MG63 (cell line): ENCODE data around the gene IER5L. TPM values are rescaled to one million over a fixed set of nuclear protein-coding genes. Genes with fewer than 3 reads are reported as not detected.
"Not testable (repeated sequence)": the region's sequence is repeated elsewhere in the genome, so short reads cannot be mapped to it uniquely, and the experiment has no call there.

ENCODE experiments used
- DNase-seq: peaks from one replicate; pipeline ENCODE4 v3.0.0-alpha.2; 2020
- H3K27me3 ChIP-seq: fragments of 250-450 bp; sonication (Bioruptor Pico); 2 replicates; pipeline ENCODE4 v1.5.1; 2020; ENCODE audit warnings: mild to moderate bottlenecking, moderate library complexity
- H3K36me3 ChIP-seq: fragments of 250-450 bp; sonication (Bioruptor Pico); 2 replicates; pipeline ENCODE4 v1.5.1; 2020; ENCODE audit warnings: mild to moderate bottlenecking, moderate library complexity
- H3K4me3 ChIP-seq: fragments of 250-450 bp; sonication (Bioruptor Pico); 2 replicates; pipeline ENCODE4 v1.5.1; 2020; ENCODE audit warnings: mild to moderate bottlenecking, moderate library complexity
- H3K9me3 ChIP-seq: fragments of 250-450 bp; sonication (Bioruptor Pico); 2 replicates; pipeline ENCODE4 v1.5.1; 2020; ENCODE audit warnings: mild to moderate bottlenecking, moderate library complexity
- total RNA-seq: library from RNA; depleted of rRNA; stranded (reverse); fragments of >200 nt; shearing (Covaris generic); gene quantifications from 2 replicates; pipeline ENCODE4 v1.2.3, GENCODE V29; 2014; ENCODE audit warnings: low replicate concordance

Gene IER5L
- total RNA-seq, 1 experiment from 2014 or later, result 21.7 TPM

GRCh38 chr9:129189971-129190370 lies 11.9 kb upstream of the IER5L start:
- H3K27me3 ChIP-seq, H3K9me3 ChIP-seq, DNase-seq, H3K36me3 ChIP-seq, H3K4me3 ChIP-seq: not testable (repeated sequence)

DNA sequence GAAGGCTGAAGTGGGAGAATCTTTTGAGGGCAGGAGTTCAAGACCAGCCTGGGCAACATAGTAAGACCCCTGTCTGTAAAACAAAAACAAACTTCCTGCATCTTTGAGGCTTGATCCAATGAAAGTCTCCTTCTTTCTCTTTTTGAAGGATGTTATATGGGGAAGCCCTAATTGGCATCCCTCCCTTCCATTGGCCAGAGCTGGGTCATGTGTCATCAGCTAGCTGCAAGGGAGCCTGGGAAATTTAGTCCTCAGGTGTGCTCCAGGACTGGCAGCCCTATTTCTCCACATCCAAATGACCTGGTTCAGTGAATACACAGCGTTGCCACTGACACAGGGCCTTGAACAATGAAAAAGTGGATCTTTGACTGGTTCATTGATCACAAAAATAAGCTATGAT lies 9.0 kb upstream of the IER5L start:
- no peaks in the 10 kb centered on the region for H3K9me3 ChIP-seq
- H3K36me3 ChIP-seq, result no peaks in the 10 kb centered on the region
- H3K4me3 ChIP-seq, result no peak overlapping the region
- H3K27me3 ChIP-seq, result no peaks in the 10 kb centered on the region
- no peak for DNase-seq

DNA sequence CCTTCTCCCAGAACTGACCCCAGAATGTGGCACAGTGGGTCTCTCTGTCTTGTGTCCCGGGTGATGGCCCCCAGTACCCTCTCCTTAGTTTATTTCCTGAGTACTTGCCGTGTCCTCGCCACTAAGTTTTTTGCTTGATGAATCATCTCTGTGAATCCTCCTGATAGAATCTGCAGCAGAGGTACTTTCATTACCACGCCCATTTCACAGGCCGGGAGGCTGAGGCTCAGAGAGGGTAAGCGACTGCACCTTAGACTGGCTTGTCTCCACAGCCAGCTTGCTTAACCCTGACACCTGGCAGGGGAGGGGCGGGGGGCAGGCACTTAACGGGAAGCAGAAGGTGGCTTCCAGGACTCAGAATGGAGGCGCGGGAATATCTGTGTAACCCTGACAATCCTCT lies 7.9 kb upstream of the IER5L start:
- no peaks in the 10 kb centered on the region for H3K27me3 ChIP-seq
- DNase-seq, result no peak

GRCh38 chr9:129185402-129185801 lies 7.3 kb upstream of the IER5L start:
- no peak for DNase-seq
- Histone ChIP-seq H3K36me3 (no peaks in the 10 kb centered on the region), H3K4me3 (no peak overlapping the region), H3K9me3 (no peaks in the 10 kb centered on the region), H3K27me3 (no peaks in the 10 kb centered on the region)

More for the DNA sequence above, 7.9 kb upstream of the IER5L start:
- Histone ChIP-seq H3K9me3 (no peaks in the 10 kb centered on the region), H3K4me3 (no peak overlapping the region), H3K36me3 (no peaks in the 10 kb centered on the region)

DNA sequence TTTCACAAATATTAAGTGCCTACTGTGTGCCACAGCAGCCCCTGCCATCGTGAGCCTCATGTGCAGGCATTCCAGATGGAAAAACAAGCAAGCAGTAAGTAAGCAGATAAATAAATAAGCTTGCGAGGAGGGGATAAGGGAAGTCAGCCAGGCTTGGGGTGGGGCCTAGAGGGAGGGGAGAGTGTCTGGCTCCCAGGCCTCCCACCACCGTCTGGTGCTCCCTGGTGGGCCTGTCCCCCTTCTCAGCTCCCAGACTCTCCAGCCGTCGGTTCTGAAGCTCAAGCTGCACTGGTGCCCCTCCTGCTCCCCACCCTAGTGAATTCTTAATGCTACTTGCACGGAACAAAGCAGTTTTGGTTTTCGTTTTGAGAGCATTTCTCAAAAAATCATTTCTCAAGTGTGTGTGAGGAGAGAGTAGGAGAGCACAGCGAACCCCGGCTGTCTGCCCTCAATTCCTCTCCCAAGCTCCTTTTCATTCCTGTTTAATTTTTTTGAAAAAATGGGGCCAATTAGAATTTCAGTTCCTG lies 6.6 kb upstream of the IER5L start:
- H3K36me3 ChIP-seq, result no peaks in the 10 kb centered on the region
- DNase-seq, result no peak
- H3K9me3 ChIP-seq, result no peaks in the 10 kb centered on the region
- no peak overlapping the region for H3K4me3 ChIP-seq
- no peaks in the 10 kb centered on the region for H3K27me3 ChIP-seq

DNA sequence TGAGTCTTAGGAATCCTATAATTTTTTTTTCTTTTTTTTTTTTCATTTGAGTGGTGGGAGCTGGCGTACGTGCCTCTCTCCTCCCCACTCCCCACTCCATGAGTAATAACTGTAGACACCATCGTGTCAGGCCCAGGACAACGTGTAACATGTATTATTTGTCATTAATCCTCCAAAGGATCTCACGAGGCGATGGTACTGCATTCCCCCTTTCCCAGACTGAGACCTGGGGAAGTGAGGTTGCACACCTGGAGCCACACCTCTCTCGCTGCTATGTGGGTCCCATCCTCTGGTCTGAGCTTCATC lies 6.1 kb upstream of the IER5L start:
- Histone ChIP-seq H3K9me3 (no peaks in the 10 kb centered on the region), H3K4me3 (no peak overlapping the region), H3K36me3 (no peaks in the 10 kb centered on the region), H3K27me3 (no peaks in the 10 kb centered on the region)
- DNase-seq, result no peak

DNA sequence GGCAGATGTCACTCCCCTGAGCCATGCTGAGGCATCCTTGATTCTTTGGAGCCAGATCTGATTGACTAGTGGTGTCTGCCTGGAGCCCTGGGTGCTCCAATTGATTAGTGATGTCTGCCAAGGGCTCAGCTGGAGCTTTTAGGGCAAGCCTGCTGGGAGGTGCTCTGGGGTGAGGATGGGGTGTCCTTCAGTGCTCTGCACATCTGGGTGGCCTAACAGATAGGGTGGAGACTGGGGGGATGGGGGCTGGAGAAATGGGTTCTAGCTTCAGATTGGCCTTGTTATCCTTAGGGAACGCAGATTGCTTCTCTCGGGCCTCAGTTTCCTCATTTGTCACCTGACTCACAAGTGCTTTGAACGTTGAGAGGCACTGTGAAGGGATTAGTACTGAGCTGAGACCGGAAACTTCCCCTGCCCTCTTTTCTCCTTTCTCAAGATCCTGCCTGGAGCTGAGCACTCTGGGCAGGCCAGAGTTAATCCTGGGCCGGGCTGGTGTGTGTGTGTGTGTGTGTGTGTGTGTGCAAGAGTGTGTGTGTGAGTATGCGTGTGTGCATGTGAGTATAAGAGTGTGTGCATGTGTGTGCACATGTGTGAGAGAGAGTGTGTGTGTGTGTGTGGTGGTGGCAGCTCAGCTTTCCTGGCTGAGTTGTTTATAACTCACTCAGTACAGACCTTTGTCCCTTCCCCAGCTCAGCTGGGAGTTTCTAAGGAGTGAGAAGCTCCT lies 5.6 kb upstream of the IER5L start:
- Histone ChIP-seq H3K4me3 (no peak overlapping the region), H3K36me3 (no peaks in the 10 kb centered on the region), H3K27me3 (no peaks in the 10 kb centered on the region), H3K9me3 (no peaks in the 10 kb centered on the region)
- DNase-seq, result no peak

GRCh38 chr9:129182625-129183494 lies 4.8 kb upstream of the IER5L start:
- Histone ChIP-seq H3K9me3 (no peaks in the 10 kb centered on the region), H3K4me3 (no peak overlapping the region), H3K36me3 (no peaks in the 10 kb centered on the region), H3K27me3 (no peaks in the 10 kb centered on the region)
- peak; percentile 36 for DNase-seq

DNA sequence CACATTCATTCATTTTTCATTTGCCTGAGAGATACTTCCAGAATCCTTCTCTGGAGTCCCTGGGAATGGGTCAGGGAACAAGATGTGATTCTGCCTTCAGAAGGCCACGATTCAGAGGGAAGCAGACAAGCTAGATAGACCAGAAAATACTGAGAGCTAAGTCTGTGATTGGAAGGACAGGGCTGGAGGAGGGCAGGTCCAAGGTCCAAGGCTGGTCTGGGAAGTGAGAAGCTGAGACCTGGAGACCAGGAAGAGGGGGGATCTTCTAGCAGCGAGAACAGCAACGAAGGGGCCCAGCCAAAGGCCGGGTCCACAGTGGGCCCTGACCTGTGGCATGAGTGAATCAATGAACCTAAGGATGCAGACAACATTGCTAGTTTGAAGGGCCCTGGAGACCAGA lies 4.1 kb upstream of the IER5L start:
- Histone ChIP-seq H3K4me3 (no peak overlapping the region), H3K9me3 (no peaks in the 10 kb centered on the region), H3K27me3 (no peaks in the 10 kb centered on the region), H3K36me3 (no peaks in the 10 kb centered on the region)
- no peak for DNase-seq

GRCh38 chr9:129181246-129181645 lies 3.2 kb upstream of the IER5L start:
- Histone ChIP-seq H3K36me3 (no peaks in the 10 kb centered on the region), H3K27me3 (no peaks in the 10 kb centered on the region), H3K4me3 (no peak overlapping the region), H3K9me3 (no peaks in the 10 kb centered on the region)
- DNase-seq, result no peak

GRCh38 chr9:129178568-129179382 lies 714 bp upstream of the IER5L start:
- no peak for DNase-seq
- H3K36me3 ChIP-seq, result no peaks in the 10 kb centered on the region
- H3K4me3 ChIP-seq, result peak overlapping the region; percentile 79
- no peaks in the 10 kb centered on the region for H3K9me3 ChIP-seq
- H3K27me3 ChIP-seq, result no peaks in the 10 kb centered on the region

DNA sequence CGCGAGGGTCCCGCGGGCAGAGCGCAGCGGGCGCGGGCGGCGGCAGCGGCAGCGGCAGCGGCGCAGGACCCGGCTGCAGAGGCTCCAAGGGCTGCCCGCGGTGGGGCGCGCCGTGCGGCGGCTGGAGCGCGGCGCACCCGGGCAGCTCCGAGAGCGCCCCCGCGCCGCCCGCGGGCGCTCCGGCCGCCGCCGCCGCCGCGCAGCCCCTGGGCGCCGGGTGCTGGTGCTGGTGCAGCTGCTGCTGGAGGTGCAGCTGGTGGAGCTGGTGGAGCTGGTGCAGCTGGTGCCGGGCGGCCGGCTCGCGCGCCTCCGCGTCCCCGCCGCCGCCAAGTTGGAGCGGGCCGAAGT lies 644 bp downstream of the IER5L start:
- H3K27me3 ChIP-seq, result no peaks in the 10 kb centered on the region
- no peaks in the 10 kb centered on the region for H3K9me3 ChIP-seq
- DNase-seq, result no peak
- H3K36me3 ChIP-seq, result no peaks in the 10 kb centered on the region
- H3K4me3 ChIP-seq, result peak overlapping the region; percentile 79

DNA sequence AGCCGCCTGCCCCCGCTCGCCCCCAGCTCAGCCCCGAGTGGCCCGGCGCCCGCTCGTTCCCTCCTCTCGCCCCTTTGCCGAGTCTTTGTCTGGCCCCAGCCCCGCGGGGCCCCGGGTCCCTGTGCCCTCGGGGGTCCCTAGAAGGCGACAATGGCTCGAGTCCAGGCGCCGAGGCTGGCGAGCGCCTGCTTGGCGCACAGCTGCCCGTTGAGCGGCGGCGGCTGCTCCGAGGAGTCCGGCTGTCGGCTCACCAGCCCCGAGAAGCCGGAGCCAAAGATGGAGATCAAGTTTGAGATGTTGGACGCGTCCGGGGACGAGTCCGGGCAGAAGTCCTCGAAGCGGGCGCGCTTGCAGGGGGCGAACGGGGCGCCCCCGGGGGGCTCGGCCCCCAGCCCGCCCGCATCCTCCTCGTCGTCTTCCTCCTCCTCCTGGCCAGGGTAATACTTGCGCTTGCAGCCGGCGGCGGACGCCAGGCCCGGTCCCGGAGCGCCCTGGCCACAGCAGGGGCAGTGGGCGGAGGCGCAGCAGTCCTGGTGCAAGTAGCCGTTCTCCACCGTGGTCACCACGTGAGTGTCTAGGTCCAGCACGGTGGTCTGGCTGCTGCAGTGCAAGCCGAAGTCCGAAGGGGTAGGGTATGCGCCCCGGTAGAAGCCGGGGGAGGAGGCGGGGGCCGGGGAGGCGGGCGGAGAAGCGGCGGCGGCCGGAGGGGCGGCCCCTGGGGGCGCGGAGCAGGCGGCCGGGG lies 1.2 kb downstream of the IER5L start:
- peak; percentile 33 for DNase-seq
- no peaks in the 10 kb centered on the region for H3K27me3 ChIP-seq
- peak overlapping the region; percentile 69 for H3K4me3 ChIP-seq
- no peaks in the 10 kb centered on the region for H3K36me3 ChIP-seq
- no peaks in the 10 kb centered on the region for H3K9me3 ChIP-seq

GRCh38 chr9:129175825-129176633 lies 2.0 kb downstream of the IER5L start:
- Histone ChIP-seq H3K9me3 (no peaks in the 10 kb centered on the region), H3K27me3 (no peaks in the 10 kb centered on the region), H3K4me3 (peak overlapping the region; percentile 69), H3K36me3 (no peaks in the 10 kb centered on the region)
- DNase-seq, result peak; percentile 80

- DNase-seq, result no peak
These were observed 2.6 kb downstream of the IER5L start for GRCh38 chr9:129175515-129175824.

More at GRCh38 chr9:129175515-129175824, 2.6 kb downstream of the IER5L start:
- no peaks in the 10 kb centered on the region for H3K27me3 ChIP-seq
- peak overlapping the region; percentile 69 for H3K4me3 ChIP-seq
- no peaks in the 10 kb centered on the region for H3K36me3 ChIP-seq
- H3K9me3 ChIP-seq, result no peaks in the 10 kb centered on the region
